ENCODE measurements around the gene ICAM5.
"Not testable (repeated sequence)": the region's sequence is repeated elsewhere in the genome, so short reads cannot be mapped to it uniquely, and the experiment has no call there.

ICAM5 gene

GRCh38 chr19:10270180-10270615 is 19.6 kb upstream of the ICAM5 start:
- no peak for DNase-seq

- no peak for DNase-seq
Measured at GRCh38 chr19:10270616-10271394, 18.9 kb upstream of the ICAM5 start, which contains the start of gene ICAM1. TSS of gene ICAM1 (plus strand) at chr19:10271120. CDS start at chr19:10271160, 40 bp downstream.

- DNase-seq = no peak
Measured at GRCh38 chr19:10271543-10272086, 18.1 kb upstream of the ICAM5 start.

GRCh38 chr19:10274589-10274988 is 15.2 kb upstream of the ICAM5 start:
- no peak for DNase-seq

- DNase-seq = no peak
Measured at GRCh38 chr19:10277795-10278589, 11.8 kb upstream of the ICAM5 start.

- DNase-seq = no peak
Measured at GRCh38 chr19:10278935-10279334, 10.8 kb upstream of the ICAM5 start.

GRCh38 chr19:10279737-10280442 is 9.9 kb upstream of the ICAM5 start:
- no peak for DNase-seq

GRCh38 chr19:10282043-10282442 is 7.7 kb upstream of the ICAM5 start:
- DNase-seq = not testable (repeated sequence)

GRCh38 chr19:10283301-10284064 is 6.3 kb upstream of the ICAM5 start:
- DNase-seq = no peak

GRCh38 chr19:10284065-10284959 is 5.4 kb upstream of the ICAM5 start:
- no peak for DNase-seq

GRCh38 chr19:10284960-10285278 is 4.8 kb upstream of the ICAM5 start:
- no peak for DNase-seq

GRCh38 chr19:10285393-10285792 is 4.4 kb upstream of the ICAM5 start:
- no peak for DNase-seq

- DNase-seq = no peak
Measured at GRCh38 chr19:10286803-10287737, 2.7 kb upstream of the ICAM5 start, which contains the start of gene ICAM4. TSS of gene ICAM4 (plus strand) at chr19:10286955. CDS start at chr19:10287013, 58 bp downstream.

GRCh38 chr19:10288662-10289166 is 1.0 kb upstream of the ICAM5 start:
- DNase-seq = no peak

- no peak for DNase-seq
Measured at GRCh38 chr19:10289167-10289835, 451 bp upstream of the ICAM5 start.

- no peak for DNase-seq
Measured at GRCh38 chr19:10290357-10290875, 664 bp downstream of the ICAM5 start.

GRCh38 chr19:10290876-10291553 is 1.3 kb downstream of the ICAM5 start:
- no peak for DNase-seq

GRCh38 chr19:10291554-10292205 is 1.9 kb downstream of the ICAM5 start:
- DNase-seq = no peak
